Mesendoderm (in vitro differentiated cells): ENCODE results near the gene HECTD4.

Experiments used
- DNase-seq: peaks from one replicate; pipeline ENCODE4 v3.0.0; 2013
- H2AK5ac ChIP-seq: 2 replicates; pipeline ENCODE4 v1.6.1; 2013; ENCODE audit warnings: low read length, inconsistent platforms
- H2BK120ac ChIP-seq: 2 replicates; pipeline ENCODE4 v1.6.1; 2013; ENCODE audit warnings: low read depth, mild to moderate bottlenecking, low read length, moderate library complexity, mixed read lengths
- H2BK15ac ChIP-seq: replicated peaks from 2 replicates; pipeline ENCODE4 v1.6.1; 2013; ENCODE audit warnings: low read depth, mild to moderate bottlenecking, moderate library complexity
- H2BK5ac ChIP-seq: 2 replicates; pipeline ENCODE4 v1.6.1; 2013; ENCODE audit warnings: low read length, inconsistent platforms
- H3K18ac ChIP-seq: 2 replicates; pipeline ENCODE4 v1.6.1; 2013; ENCODE audit warnings: mild to moderate bottlenecking, low read length, mixed read lengths
- H3K23ac ChIP-seq: one replicate; pipeline ENCODE4 v1.6.1; 2013; ENCODE audit warnings: low read length
- H3K27ac ChIP-seq: 2 replicates; pipeline ENCODE4 v1.5.1; 2013; ENCODE audit warnings: low read depth, mild to moderate bottlenecking, inconsistent platforms, low read length, moderate library complexity
- H3K27me3 ChIP-seq: 2 replicates; pipeline ENCODE4 v1.6.1; 2013; ENCODE audit warnings: low read length, control low read depth, mild to moderate bottlenecking, inconsistent platforms; ENCODE audit not compliant: insufficient read depth, poor library complexity
- H3K36me3 ChIP-seq: 2 replicates; pipeline ENCODE4 v1.6.1; 2013; ENCODE audit warnings: low read length, inconsistent platforms; ENCODE audit not compliant: control insufficient read depth, insufficient read depth
- H3K4ac ChIP-seq: one replicate; pipeline ENCODE4 v1.6.1; 2013; ENCODE audit warnings: low read depth, mild to moderate bottlenecking, low read length, moderate library complexity
- H3K4me1 ChIP-seq: 2 replicates; pipeline ENCODE4 v1.6.1; 2013; ENCODE audit warnings: low read depth, low read length, inconsistent platforms; ENCODE audit not compliant: control insufficient read depth
- H3K4me2 ChIP-seq: 2 replicates; pipeline ENCODE4 v1.6.1; 2013; ENCODE audit warnings: low read length
- H3K4me3 ChIP-seq: 2 replicates; pipeline ENCODE4 v1.5.1; 2013; ENCODE audit warnings: mild to moderate bottlenecking, low read length
- H3K56ac ChIP-seq: one replicate; pipeline ENCODE4 v1.6.1; 2013; ENCODE audit warnings: low read length
- H3K79me1 ChIP-seq: 2 replicates; pipeline ENCODE4 v1.6.1; 2013; ENCODE audit warnings: low read length, inconsistent platforms
- H3K79me2 ChIP-seq: 2 replicates; pipeline ENCODE4 v1.6.1; 2013; ENCODE audit warnings: mild to moderate bottlenecking, low read length; ENCODE audit not compliant: control insufficient read depth, insufficient read depth
- H3K9ac ChIP-seq: 2 replicates; pipeline ENCODE4 v1.6.1; 2013; ENCODE audit warnings: low read length, inconsistent platforms
- H4K5ac ChIP-seq: one replicate; pipeline ENCODE4 v1.6.1; 2013; ENCODE audit warnings: low read length
- H4K8ac ChIP-seq: one replicate; pipeline ENCODE4 v1.6.1; 2013; ENCODE audit warnings: low read depth, mild to moderate bottlenecking, control low read depth, low read length, moderate library complexity
- WGBS: extraction: QIAGEN DNeasy Blood & Tissue Kit; methylation state at CpG from one replicate; pipeline ENCODE4 v1.1.7; 2013; ENCODE audit warnings: low lambda C conversion rate, missing lambda C conversion rate; ENCODE audit not compliant: insufficient coverage; ENCODE audit errors: extremely low coverage; 5-methylcytosine and 5-hydroxymethylcytosine counted together

The HECTD4 gene

DNA sequence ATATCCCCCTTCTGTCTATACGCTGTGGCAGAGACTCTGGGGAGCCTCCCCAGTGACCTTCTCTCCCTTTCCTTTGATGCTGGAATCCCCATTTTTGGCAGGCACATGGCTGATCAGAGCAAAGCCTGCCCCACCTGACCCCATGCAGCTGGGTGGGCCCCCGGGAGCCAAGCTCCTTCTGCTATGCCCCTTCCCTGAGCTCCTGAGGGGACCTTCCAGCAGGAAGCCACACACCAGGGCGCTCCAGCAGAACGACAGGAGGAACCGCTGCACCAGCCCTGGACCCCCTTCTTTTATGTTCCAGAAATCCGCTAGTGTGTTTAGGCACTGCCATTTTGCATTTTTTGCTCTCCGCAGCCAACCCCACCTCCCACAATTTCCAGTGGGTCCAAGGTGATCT is 212.3 kb downstream of the HECTD4 start:
- no peak for DNase-seq
- Histone ChIP-seq H3K36me3 (no peaks in the 10 kb centered on the region), H3K4me3 (no peak overlapping the region), H3K4ac (no peak overlapping the region), H3K9ac (no peak overlapping the region), H4K8ac (no peak overlapping the region), H3K79me2 (no peaks in the 10 kb centered on the region), H3K79me1 (no peaks in the 10 kb centered on the region), H2AK5ac (no peak overlapping the region), H3K4me2 (no peak overlapping the region), H3K27ac (no peak overlapping the region), H4K5ac (no peak overlapping the region), H3K56ac (no peak overlapping the region), H3K27me3 (no peaks in the 10 kb centered on the region), H3K18ac (no peak overlapping the region), H3K4me1 (no peaks in the 10 kb centered on the region), H2BK120ac (no peak overlapping the region), H2BK15ac (no peak overlapping the region), H2BK5ac (no peak overlapping the region), H3K23ac (no peak overlapping the region)
- no CpG with 5 or more reads among the region's 7 CpGs for WGBS

DNA sequence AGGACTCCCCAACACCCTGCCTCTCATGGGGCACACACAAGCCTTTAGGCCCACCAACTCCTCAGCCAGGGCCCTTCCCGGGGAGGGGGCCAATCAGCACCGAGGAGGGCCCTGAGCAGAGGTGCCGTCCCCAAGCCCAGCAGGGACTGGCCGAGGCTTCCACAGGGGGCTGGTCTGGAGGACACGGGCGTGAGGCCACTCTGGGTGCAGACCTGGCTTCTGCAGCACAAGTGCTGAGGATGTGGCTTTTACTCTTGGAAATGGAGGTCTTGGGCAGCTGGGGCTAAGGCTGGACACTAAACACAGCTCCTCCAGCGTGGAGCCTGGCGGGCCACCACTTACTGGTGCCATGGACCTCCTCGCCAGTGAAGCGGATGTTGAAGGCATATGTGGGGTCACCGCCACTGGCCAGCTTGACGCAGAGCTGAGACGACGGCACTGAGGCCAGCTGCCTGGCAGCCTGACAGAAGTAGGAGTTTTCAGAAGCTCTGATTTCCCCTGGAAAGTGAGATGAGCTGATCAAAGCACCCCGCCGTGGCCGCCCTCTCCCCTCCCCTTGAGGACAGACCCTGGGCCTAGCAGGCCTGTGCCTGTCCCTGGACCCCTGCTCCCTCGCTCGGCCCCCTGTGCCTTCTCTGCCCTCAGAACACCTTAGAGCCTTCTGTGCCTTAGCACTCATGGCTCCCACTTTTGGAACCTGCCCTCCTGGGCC is 212.9 kb downstream of the HECTD4 start:
- no peak overlapping the region for H3K27ac ChIP-seq
- no peak overlapping the region for H3K56ac ChIP-seq
- H3K4ac ChIP-seq, result no peak overlapping the region
- H3K4me1 ChIP-seq, result no peaks in the 10 kb centered on the region
- H2BK5ac ChIP-seq, result no peak overlapping the region
- H3K36me3 ChIP-seq, result no peaks in the 10 kb centered on the region
- no peaks in the 10 kb centered on the region for H3K79me2 ChIP-seq
- H3K23ac ChIP-seq, result no peak overlapping the region
- H2AK5ac ChIP-seq, result no peak overlapping the region
- H4K8ac ChIP-seq, result no peak overlapping the region
- no peak overlapping the region for H2BK120ac ChIP-seq
- no peak overlapping the region for H3K9ac ChIP-seq
- no peak overlapping the region for H2BK15ac ChIP-seq
- no peak for DNase-seq
- no peaks in the 10 kb centered on the region for H3K27me3 ChIP-seq
- no peak overlapping the region for H3K4me2 ChIP-seq
- H3K79me1 ChIP-seq, result no peaks in the 10 kb centered on the region
- no peak overlapping the region for H3K18ac ChIP-seq
- no peak overlapping the region for H4K5ac ChIP-seq
- H3K4me3 ChIP-seq, result no peak overlapping the region
- no CpG with 5 or more reads among the region's 19 CpGs for WGBS

DNA sequence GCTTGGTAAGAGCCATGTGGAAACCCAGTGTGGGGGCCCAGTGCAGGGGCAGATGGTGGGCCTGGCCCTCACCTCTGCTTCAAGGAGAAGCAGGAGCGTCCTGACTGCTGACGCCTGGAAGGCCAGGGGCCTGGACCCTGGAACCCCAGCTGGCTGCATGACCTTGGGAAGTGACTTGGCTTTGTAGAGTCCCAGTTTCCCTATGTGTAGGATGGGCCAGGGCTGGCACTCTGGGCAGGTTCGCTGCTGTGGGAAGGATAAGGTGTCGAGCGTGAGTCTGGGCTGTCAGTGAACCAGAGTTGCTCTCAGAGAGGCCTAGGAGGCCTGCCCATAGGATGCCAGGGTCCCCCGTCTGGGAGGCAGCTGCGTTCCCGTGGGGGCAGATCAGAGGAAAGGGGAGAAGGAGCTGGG is 213.7 kb downstream of the HECTD4 start:
- H2BK15ac ChIP-seq, result no peak overlapping the region
- no peak overlapping the region for H3K4ac ChIP-seq
- no peaks in the 10 kb centered on the region for H3K4me1 ChIP-seq
- H2BK5ac ChIP-seq, result no peak overlapping the region
- no peaks in the 10 kb centered on the region for H3K27me3 ChIP-seq
- H3K79me1 ChIP-seq, result no peaks in the 10 kb centered on the region
- no peak overlapping the region for H3K56ac ChIP-seq
- H3K23ac ChIP-seq, result no peak overlapping the region
- H4K5ac ChIP-seq, result no peak overlapping the region
- H3K36me3 ChIP-seq, result no peaks in the 10 kb centered on the region
- WGBS, result no CpG with 5 or more reads among the region's 8 CpGs
- no peak overlapping the region for H4K8ac ChIP-seq
- H2BK120ac ChIP-seq, result no peak overlapping the region
- no peak overlapping the region for H3K4me2 ChIP-seq
- no peak for DNase-seq
- H3K18ac ChIP-seq, result no peak overlapping the region
- H3K4me3 ChIP-seq, result no peak overlapping the region
- H2AK5ac ChIP-seq, result no peak overlapping the region
- H3K79me2 ChIP-seq, result no peaks in the 10 kb centered on the region
- no peak overlapping the region for H3K27ac ChIP-seq
- H3K9ac ChIP-seq, result no peak overlapping the region

DNA sequence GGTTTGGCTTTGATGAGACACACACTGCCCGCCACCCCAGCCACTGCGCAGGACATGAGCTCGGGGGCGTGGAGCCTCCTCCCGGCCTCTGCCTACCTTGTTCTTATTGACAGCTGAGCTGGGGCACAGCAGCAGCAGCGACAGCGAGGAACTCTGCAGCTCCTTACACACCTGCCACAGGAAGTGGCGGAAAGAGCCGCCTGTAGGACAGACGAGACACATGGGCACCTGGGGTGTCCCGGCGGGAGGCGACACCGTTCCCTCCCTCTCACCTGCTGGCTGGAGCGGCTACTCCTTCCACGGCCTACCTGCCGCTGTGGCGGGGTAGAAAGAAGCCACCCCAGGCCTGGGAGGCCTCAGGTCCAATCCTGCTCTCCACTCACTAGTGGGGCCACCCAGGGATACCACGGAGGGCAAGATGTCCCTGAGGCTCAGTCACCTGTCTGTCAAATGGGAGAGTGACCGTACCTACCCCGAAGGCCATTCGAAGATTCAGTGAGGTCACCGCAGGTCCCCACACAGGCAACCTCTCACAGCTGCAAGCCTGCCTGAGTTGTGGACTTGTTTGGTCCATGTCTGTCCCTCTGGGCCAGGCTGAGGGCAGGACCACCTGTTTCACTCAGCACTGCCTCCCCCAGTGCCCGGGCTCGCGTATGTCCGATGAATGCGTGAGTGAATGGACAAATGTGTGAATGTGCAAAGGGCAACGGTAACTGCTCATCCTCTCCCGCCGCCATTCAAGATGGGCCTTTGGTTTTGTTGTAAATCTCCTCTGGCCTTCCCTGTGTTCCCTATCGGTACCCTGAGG is 214.3 kb downstream of the HECTD4 start:
- Histone ChIP-seq H3K56ac (no peak overlapping the region), H3K18ac (no peak overlapping the region), H2BK120ac (no peak overlapping the region), H3K4me1 (no peaks in the 10 kb centered on the region), H3K23ac (no peak overlapping the region), H3K9ac (no peak overlapping the region), H3K4ac (no peak overlapping the region), H3K36me3 (no peaks in the 10 kb centered on the region), H2BK15ac (no peak overlapping the region), H3K27me3 (no peaks in the 10 kb centered on the region), H2AK5ac (no peak overlapping the region), H3K79me1 (no peaks in the 10 kb centered on the region), H4K8ac (no peak overlapping the region), H2BK5ac (no peak overlapping the region), H3K27ac (no peak overlapping the region), H3K4me2 (no peak overlapping the region), H4K5ac (no peak overlapping the region), H3K79me2 (no peaks in the 10 kb centered on the region), H3K4me3 (no peak overlapping the region)
- no CpG with 5 or more reads among the region's 32 CpGs for WGBS
- DNase-seq, result no peak

DNA sequence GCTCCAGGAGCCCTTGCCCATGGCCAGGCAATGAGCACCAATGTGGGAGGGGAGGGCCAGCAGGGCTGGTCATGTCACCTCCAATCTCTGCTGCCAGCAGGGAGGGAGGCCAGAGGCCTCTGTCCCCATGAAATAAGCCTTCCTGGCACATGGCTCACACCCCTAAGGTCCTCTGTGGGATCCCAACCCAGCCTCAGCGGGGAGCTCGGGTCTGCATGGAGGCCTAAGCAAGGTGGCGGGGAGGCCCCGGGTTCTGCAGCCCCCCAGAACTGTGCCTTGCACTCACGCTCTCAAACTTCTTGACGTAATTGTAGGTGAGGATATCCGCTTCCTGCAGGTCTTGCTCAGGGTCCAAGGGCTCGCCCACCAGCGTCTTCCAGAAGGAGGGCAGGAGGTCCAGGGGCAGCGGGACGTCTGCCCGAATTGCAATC is 215.2 kb downstream of the HECTD4 start:
- Histone ChIP-seq H2BK5ac (no peak overlapping the region), H3K27ac (no peak overlapping the region), H3K79me1 (no peaks in the 10 kb centered on the region), H3K79me2 (no peaks in the 10 kb centered on the region), H2BK120ac (no peak overlapping the region), H3K18ac (no peak overlapping the region), H3K36me3 (no peaks in the 10 kb centered on the region), H3K4me1 (no peaks in the 10 kb centered on the region), H2BK15ac (no peak overlapping the region), H3K4ac (no peak overlapping the region), H3K56ac (no peak overlapping the region), H3K4me3 (no peak overlapping the region), H2AK5ac (no peak overlapping the region), H4K5ac (no peak overlapping the region), H3K9ac (no peak overlapping the region), H3K27me3 (no peaks in the 10 kb centered on the region), H3K4me2 (no peak overlapping the region), H3K23ac (no peak overlapping the region), H4K8ac (no peak overlapping the region)
- DNase-seq, result no peak
- WGBS, result no CpG with 5 or more reads among the region's 12 CpGs
